ENCODE results near the gene FAM9B. TPM values are rescaled to one million over a fixed set of nuclear protein-coding genes. Genes with fewer than 3 reads are reported as not detected.
A peak's percentile ranks its signal among the peaks of the same experiment; 100 is the strongest.
"Not testable (repeated sequence)": the region's sequence is repeated elsewhere in the genome, so short reads cannot be mapped to it uniquely, and the experiment has no call there.

The FAM9B gene
- total RNA-seq, 4 donors from 2014 or later, result not detected

DNA sequence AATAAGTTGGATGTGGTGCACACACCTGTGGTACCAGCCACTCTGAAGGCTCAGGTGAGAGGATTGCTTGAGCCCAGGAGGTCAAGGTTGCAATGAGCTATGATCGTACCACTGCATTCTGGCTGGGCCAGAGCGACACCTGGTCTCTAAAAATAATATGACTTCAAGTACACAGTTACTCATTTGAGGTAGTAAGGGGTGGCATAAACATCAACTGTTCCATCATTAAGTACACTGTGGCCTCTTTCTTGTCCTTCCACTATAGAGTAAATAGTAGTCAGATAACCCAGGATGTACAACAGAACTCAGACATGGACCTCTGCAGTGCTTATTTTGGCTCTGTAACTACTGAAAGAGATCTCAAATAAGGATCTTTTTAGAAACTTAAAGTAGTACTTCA is 10.6 kb downstream of the FAM9B start:
- no peaks in the 10 kb centered on the region for H3K4me1 ChIP-seq
- no peak for TF ChIP-seq POLR2A (IDR thresholded peaks at IDR 0.05)
- TF ChIP-seq, protein P1, sequence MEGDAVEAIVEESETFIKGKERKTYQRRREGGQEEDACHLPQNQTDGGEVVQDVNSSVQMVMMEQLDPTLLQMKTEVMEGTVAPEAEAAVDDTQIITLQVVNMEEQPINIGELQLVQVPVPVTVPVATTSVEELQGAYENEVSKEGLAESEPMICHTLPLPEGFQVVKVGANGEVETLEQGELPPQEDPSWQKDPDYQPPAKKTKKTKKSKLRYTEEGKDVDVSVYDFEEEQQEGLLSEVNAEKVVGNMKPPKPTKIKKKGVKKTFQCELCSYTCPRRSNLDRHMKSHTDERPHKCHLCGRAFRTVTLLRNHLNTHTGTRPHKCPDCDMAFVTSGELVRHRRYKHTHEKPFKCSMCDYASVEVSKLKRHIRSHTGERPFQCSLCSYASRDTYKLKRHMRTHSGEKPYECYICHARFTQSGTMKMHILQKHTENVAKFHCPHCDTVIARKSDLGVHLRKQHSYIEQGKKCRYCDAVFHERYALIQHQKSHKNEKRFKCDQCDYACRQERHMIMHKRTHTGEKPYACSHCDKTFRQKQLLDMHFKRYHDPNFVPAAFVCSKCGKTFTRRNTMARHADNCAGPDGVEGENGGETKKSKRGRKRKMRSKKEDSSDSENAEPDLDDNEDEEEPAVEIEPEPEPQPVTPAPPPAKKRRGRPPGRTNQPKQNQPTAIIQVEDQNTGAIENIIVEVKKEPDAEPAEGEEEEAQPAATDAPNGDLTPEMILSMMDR (IDR thresholded peaks at IDR 0.05), result no peak
- H3K4me3 ChIP-seq (replicated peaks in 1 of 3), result no peak overlapping the region
- no peak overlapping the region for H3K27ac ChIP-seq
- 49 to 59% methylated on average over 2 of the region's 2 CpGs for WGBS, 2 donors
- no peaks in the 10 kb centered on the region for H3K9me3 ChIP-seq
- no peaks in the 10 kb centered on the region for H3K27me3 ChIP-seq
- no peaks in the 10 kb centered on the region for H3K36me3 ChIP-seq
- DNase-seq, result no peak
- intact Hi-C loops (cut with DNase I), result no loop called here

DNA sequence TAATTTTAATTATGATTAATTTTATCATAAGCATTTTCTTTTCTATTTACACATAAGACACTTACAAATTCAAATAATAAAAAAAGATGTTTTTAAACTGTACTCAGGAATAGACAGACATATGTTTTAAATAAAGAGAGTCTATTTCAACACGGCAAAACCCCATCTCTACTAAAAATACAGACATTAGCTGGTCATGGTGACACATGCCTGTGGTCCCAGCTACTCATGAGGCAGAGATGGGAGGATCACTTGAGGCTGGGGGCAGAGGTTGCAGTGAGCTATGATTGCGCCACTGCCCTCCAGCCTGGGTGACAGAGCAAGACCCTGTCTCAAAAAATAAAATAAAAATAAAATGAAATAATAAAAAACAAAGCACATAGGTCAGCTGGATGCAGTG is 14.8 kb downstream of the FAM9B start:
- no peak for DNase-seq
- WGBS, 2 donors, result 82 to 87% methylated on average over 2 of the region's 2 CpGs
- intact Hi-C loops (cut with DNase I), result no loop called here

DNA sequence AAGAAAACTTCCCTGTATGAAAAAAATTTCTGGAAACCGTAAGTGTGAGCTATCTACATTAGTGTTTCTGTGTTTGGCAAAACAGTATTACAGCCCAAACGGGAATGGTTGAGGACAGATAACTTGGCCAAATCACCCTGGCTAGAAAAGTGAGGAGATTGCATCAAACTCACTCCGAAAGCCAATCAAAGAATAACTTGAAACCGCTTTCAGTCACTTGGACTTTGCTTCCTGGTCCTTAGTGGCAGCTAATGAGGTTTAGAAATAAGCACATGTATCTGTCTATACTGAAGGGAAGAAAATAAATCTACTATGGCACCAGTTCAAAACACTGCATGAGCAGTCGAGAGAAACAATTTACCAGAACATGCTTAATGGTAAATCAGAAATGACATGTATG is 15.6 kb downstream of the FAM9B start:
- intact Hi-C loops (cut with DNase I); H3K27me3 ChIP-seq; H3K27ac ChIP-seq; DNase-seq; H3K4me1 ChIP-seq; H3K36me3 ChIP-seq; H3K4me3 ChIP-seq (replicated peaks in 1 of 3); H3K9me3 ChIP-seq: not testable (repeated sequence)
- 79 to 81% methylated on average over 5 of the region's 5 CpGs for WGBS, 2 donors

More for the DNA sequence above, 14.8 kb downstream of the FAM9B start:
- H3K27ac ChIP-seq, result no peak overlapping the region
- H3K4me1 ChIP-seq, result no peaks in the 10 kb centered on the region
- no peak overlapping the region for H3K4me3 ChIP-seq (replicated peaks in 1 of 3)
- H3K9me3 ChIP-seq, result no peaks in the 10 kb centered on the region
- H3K36me3 ChIP-seq, result no peaks in the 10 kb centered on the region
- no peak for TF ChIP-seq POLR2A (IDR thresholded peaks at IDR 0.05)
- TF ChIP-seq, protein P1 (IDR thresholded peaks at IDR 0.05), result no peak
- no peaks in the 10 kb centered on the region for H3K27me3 ChIP-seq

DNA sequence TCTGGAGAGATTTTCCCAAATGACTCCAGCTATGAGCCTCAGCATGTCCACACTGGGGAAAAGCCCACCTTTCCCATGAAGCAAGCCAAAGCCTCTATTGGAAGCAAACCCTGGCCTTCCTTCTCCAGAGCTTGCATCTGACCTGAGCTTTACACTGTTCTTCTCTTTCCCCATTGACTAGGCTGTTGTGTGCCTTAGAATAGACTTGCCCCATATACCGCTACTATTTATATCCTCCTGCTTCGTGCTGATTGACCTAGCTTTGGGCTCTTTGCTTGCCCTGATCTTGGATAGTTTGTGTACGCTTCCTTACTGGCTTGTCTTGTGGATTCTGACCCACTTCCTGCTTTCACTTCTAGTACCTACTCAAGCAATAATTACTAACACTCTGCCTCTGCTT is 30.9 kb downstream of the FAM9B start:
- Histone ChIP-seq H3K36me3 (no peaks in the 10 kb centered on the region), H3K4me1 (no peaks in the 10 kb centered on the region), H3K9me3 (no peaks in the 10 kb centered on the region), H3K4me3 (replicated peaks in 1 of 3) (no peak overlapping the region), H3K27me3 (no peaks in the 10 kb centered on the region), H3K27ac (no peak overlapping the region)
- TF ChIP-seq POLR2A (IDR thresholded peaks at IDR 0.05), result no peak
- TF ChIP-seq, protein P1 (IDR thresholded peaks at IDR 0.05), result no peak
- intact Hi-C loops (cut with DNase I), result no loop called here
- no peak for DNase-seq
- 61 to 72% methylated on average over 3 of the region's 3 CpGs for WGBS, 2 donors

DNA sequence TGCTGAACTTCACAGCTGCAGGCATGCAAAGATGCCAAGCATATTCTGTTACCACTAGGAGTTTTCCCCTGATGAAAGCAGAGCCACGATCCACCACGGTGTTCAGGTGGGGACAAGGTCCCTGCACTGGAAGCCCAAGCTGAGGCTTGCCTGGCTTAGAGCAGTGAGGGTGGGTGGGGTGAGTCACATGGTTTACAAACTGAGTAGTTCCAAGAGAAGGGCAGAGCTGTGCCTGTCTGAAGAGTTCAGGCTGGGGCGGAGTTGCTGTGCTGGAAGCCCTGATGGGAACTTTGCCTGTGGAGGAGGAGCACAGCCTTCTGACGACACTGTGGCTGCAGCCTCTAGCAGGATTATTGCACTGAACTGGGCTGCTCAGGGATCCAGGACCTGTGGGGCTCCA is 45.5 kb downstream of the FAM9B start:
- no peaks in the 10 kb centered on the region for H3K27me3 ChIP-seq
- H3K9me3 ChIP-seq, result no peaks in the 10 kb centered on the region
- DNase-seq, result peak; percentile 3 to 10
- H3K36me3 ChIP-seq, result no peaks in the 10 kb centered on the region
- no peak overlapping the region for H3K4me3 ChIP-seq (replicated peaks in 1 of 3)
- WGBS, 2 donors, result 10% methylated on average over 2 of the region's 4 CpGs; no CpG with 5 or more reads in 1 of the 2 donors
- TF ChIP-seq, protein P1 (IDR thresholded peaks at IDR 0.05), result no peak
- no peak for TF ChIP-seq POLR2A (IDR thresholded peaks at IDR 0.05)
- no peak overlapping the region for H3K27ac ChIP-seq
- intact Hi-C loops (cut with DNase I), result no loop called here
- H3K4me1 ChIP-seq, result no peaks in the 10 kb centered on the region

Measured in thyroid gland (tissue), 4 donors.